Measurements from ENCODE around the gene AR.

The AR gene

DNA sequence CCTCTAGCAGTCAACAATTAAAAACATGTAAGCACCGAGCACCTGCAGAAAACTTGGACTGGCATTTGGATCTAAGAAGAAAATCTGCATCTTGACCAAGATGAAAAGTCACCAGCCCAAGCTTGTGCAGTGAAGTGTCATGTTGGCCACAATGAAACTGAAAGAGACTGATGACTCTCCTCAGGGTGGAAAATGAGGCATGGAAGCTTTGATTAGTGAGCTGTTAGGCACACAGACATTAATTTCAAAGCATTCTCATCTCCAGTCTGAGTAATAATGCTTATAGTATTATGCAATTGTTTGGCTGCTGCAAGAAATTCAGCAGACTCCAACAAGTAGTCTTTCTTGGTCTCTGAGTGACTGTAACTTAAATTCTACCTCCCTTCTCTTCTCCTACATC lies 150.1 kb downstream of the AR start:
- TF ChIP-seq, protein P1, sequence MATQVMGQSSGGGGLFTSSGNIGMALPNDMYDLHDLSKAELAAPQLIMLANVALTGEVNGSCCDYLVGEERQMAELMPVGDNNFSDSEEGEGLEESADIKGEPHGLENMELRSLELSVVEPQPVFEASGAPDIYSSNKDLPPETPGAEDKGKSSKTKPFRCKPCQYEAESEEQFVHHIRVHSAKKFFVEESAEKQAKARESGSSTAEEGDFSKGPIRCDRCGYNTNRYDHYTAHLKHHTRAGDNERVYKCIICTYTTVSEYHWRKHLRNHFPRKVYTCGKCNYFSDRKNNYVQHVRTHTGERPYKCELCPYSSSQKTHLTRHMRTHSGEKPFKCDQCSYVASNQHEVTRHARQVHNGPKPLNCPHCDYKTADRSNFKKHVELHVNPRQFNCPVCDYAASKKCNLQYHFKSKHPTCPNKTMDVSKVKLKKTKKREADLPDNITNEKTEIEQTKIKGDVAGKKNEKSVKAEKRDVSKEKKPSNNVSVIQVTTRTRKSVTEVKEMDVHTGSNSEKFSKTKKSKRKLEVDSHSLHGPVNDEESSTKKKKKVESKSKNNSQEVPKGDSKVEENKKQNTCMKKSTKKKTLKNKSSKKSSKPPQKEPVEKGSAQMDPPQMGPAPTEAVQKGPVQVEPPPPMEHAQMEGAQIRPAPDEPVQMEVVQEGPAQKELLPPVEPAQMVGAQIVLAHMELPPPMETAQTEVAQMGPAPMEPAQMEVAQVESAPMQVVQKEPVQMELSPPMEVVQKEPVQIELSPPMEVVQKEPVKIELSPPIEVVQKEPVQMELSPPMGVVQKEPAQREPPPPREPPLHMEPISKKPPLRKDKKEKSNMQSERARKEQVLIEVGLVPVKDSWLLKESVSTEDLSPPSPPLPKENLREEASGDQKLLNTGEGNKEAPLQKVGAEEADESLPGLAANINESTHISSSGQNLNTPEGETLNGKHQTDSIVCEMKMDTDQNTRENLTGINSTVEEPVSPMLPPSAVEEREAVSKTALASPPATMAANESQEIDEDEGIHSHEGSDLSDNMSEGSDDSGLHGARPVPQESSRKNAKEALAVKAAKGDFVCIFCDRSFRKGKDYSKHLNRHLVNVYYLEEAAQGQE (IDR thresholded peaks at IDR 0.05; ENCODE audit: low read depth), result no peak
- TF ChIP-seq TEAD4 (IDR thresholded peaks at IDR 0.05) (no peak), NFIC (IDR thresholded peaks at IDR 0.05) (no peak), ZBTB7A (IDR thresholded peaks at IDR 0.05; ENCODE audit: low read depth) (no peak), CREB1 (IDR thresholded peaks at IDR 0.05; ENCODE audit: low read depth) (no peak), TCF12 (IDR thresholded peaks at IDR 0.05; ENCODE audit: low read depth) (no peak), EP300 (IDR thresholded peaks at IDR 0.05; ENCODE audit: borderline replicate concordance) (no peak), YY1 (IDR thresholded peaks at IDR 0.05; ENCODE audit: low read depth) (no peak)

DNA sequence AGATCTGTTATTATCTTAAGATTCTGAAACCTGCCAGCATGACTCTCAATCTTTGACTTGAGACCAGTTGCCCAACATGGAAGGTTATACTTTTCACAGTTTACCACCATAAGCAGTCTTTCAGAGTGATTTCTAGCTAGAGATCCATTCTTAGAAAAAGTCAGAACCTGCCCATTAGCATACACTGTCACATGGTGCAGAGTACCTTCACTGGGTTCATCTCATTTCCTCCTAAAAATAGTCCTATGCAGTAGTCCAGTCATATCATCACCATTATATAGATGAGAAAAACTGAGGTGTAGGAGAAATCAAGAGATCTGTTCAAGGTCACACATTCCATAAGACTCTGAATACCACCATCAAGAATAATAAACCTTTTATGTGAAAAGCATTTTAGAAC lies 153.6 kb downstream of the AR start:
- TF ChIP-seq NFIC (IDR thresholded peaks at IDR 0.05), result no peak
- no peak for TF ChIP-seq RAD21 (IDR thresholded peaks at IDR 0.05; ENCODE audit: low read depth)
- no peak for TF ChIP-seq TCF12 (IDR thresholded peaks at IDR 0.05; ENCODE audit: low read depth)
- TF ChIP-seq EP300 (IDR thresholded peaks at IDR 0.05; ENCODE audit: borderline replicate concordance), result no peak
- TF ChIP-seq, protein P1 (IDR thresholded peaks at IDR 0.05; ENCODE audit: low read depth), result no peak

DNA sequence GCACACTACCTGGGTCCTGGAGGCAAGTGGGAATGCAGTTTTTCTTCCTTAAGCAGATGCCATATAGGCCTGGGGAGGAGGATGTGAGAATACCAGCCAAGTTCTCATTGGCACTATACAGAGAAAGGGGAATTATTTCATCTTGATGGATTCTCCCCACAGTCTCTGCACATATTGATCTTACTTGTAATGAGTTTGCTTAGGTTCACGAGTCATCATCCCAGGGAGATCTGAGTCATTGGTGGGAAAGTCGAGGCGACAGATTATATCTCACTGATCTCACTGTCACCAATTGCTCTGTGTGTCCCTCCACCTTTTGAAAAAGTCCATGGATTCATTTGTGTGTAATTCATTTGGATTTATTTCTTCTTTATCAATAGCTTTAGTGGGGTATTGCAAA lies 156.8 kb downstream of the AR start:
- TF ChIP-seq FOXM1 (IDR thresholded peaks at IDR 0.05; ENCODE audit: borderline replicate concordance, low read depth), result no peak
- TF ChIP-seq, protein P2, sequence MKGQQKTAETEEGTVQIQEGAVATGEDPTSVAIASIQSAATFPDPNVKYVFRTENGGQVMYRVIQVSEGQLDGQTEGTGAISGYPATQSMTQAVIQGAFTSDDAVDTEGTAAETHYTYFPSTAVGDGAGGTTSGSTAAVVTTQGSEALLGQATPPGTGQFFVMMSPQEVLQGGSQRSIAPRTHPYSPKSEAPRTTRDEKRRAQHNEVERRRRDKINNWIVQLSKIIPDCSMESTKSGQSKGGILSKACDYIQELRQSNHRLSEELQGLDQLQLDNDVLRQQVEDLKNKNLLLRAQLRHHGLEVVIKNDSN (IDR thresholded peaks at IDR 0.05), result no peak
- TF ChIP-seq, protein P1 (IDR thresholded peaks at IDR 0.05; ENCODE audit: low read depth), result no peak
- no peak for TF ChIP-seq EP300 (IDR thresholded peaks at IDR 0.05; ENCODE audit: borderline replicate concordance)
- TF ChIP-seq YY1 (IDR thresholded peaks at IDR 0.05; ENCODE audit: low read depth), result no peak
- TF ChIP-seq CREB1 (IDR thresholded peaks at IDR 0.05; ENCODE audit: low read depth), result no peak
- TF ChIP-seq TAF1 (IDR thresholded peaks at IDR 0.05; ENCODE audit: low read depth), result no peak
- TF ChIP-seq CEBPB (IDR thresholded peaks at IDR 0.05), result no peak
- TF ChIP-seq RAD21 (IDR thresholded peaks at IDR 0.05; ENCODE audit: low read depth), result no peak
- TF ChIP-seq NFIC (IDR thresholded peaks at IDR 0.05), result no peak
- TF ChIP-seq, protein P3, sequence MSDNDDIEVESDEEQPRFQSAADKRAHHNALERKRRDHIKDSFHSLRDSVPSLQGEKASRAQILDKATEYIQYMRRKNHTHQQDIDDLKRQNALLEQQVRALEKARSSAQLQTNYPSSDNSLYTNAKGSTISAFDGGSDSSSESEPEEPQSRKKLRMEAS (IDR thresholded peaks at IDR 0.05), result no peak
- TF ChIP-seq ZBTB7A (IDR thresholded peaks at IDR 0.05; ENCODE audit: low read depth), result no peak
- TF ChIP-seq TCF12 (IDR thresholded peaks at IDR 0.05; ENCODE audit: low read depth), result no peak
- no peak for TF ChIP-seq EGR1 (IDR thresholded peaks at IDR 0.05)
- TF ChIP-seq TEAD4 (IDR thresholded peaks at IDR 0.05), result no peak

DNA sequence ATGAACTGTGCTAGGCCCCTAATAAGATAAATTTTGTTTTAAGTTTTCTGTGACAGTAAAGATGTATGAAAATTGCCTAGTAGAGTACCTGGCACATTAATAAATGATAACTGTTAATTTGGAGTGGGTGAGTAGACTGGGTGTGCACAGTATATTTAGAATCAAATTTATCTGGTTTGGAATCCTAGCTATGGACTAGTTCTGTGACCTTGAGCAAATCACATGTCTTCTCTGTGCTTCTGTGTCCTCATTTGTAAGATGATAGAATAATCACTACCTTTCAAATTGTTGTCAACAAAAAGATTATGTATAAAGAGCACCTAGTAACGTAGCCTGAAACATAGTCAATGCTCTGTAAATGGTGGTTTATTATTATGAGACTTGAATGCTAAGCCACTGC lies 170.2 kb downstream of the AR start:
- no peak for TF ChIP-seq EGR1 (IDR thresholded peaks at IDR 0.05)
- no peak for TF ChIP-seq TCF12 (IDR thresholded peaks at IDR 0.05; ENCODE audit: low read depth)
- TF ChIP-seq, protein P3 (IDR thresholded peaks at IDR 0.05), result no peak
- TF ChIP-seq ZBTB7A (IDR thresholded peaks at IDR 0.05; ENCODE audit: low read depth), result no peak
- TF ChIP-seq TAF1 (IDR thresholded peaks at IDR 0.05; ENCODE audit: low read depth), result no peak
- TF ChIP-seq YY1 (IDR thresholded peaks at IDR 0.05; ENCODE audit: low read depth), result no peak
- TF ChIP-seq RAD21 (IDR thresholded peaks at IDR 0.05; ENCODE audit: low read depth), result no peak

DNA sequence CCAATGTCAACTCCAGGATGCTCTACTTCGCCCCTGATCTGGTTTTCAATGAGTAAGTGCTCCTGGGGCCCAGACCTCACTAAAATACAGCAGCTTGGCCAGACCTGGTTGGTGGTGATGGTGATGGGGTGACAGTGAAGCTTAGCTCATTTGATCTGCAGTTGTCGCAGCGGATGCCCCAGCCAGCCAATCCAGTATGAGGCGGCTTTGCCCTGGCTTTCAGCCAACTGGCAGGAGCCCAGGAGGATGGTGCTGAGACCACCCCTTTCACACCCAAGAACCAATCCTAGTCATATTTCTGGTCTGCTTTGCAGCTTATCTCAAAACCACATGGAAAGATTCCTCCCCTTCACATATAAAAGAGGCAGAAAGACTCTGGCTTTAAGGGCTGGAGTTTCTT lies 173.8 kb downstream of the AR start:
- TF ChIP-seq YY1 (IDR thresholded peaks at IDR 0.05; ENCODE audit: low read depth) (no peak), TEAD4 (IDR thresholded peaks at IDR 0.05) (no peak), CEBPB (IDR thresholded peaks at IDR 0.05) (no peak), TCF12 (IDR thresholded peaks at IDR 0.05; ENCODE audit: low read depth) (no peak), NFIC (IDR thresholded peaks at IDR 0.05) (no peak), TAF1 (IDR thresholded peaks at IDR 0.05; ENCODE audit: low read depth) (no peak), CREB1 (IDR thresholded peaks at IDR 0.05; ENCODE audit: low read depth) (no peak), EGR1 (IDR thresholded peaks at IDR 0.05) (no peak), EP300 (IDR thresholded peaks at IDR 0.05; ENCODE audit: borderline replicate concordance) (no peak), ZBTB7A (IDR thresholded peaks at IDR 0.05; ENCODE audit: low read depth) (no peak), FOXM1 (IDR thresholded peaks at IDR 0.05; ENCODE audit: borderline replicate concordance, low read depth) (no peak), RAD21 (IDR thresholded peaks at IDR 0.05; ENCODE audit: low read depth) (no peak)
- TF ChIP-seq, protein P1 (IDR thresholded peaks at IDR 0.05; ENCODE audit: low read depth), result no peak
- TF ChIP-seq, protein P3 (IDR thresholded peaks at IDR 0.05), result no peak
- TF ChIP-seq, protein P2 (IDR thresholded peaks at IDR 0.05), result no peak
